ENCODE results near the gene GMCL1.

Gene GMCL1, protein sequence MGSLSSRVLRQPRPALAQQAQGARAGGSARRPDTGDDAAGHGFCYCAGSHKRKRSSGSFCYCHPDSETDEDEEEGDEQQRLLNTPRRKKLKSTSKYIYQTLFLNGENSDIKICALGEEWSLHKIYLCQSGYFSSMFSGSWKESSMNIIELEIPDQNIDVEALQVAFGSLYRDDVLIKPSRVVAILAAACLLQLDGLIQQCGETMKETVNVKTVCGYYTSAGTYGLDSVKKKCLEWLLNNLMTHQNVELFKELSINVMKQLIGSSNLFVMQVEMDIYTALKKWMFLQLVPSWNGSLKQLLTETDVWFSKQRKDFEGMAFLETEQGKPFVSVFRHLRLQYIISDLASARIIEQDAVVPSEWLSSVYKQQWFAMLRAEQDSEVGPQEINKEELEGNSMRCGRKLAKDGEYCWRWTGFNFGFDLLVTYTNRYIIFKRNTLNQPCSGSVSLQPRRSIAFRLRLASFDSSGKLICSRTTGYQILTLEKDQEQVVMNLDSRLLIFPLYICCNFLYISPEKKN

DNA sequence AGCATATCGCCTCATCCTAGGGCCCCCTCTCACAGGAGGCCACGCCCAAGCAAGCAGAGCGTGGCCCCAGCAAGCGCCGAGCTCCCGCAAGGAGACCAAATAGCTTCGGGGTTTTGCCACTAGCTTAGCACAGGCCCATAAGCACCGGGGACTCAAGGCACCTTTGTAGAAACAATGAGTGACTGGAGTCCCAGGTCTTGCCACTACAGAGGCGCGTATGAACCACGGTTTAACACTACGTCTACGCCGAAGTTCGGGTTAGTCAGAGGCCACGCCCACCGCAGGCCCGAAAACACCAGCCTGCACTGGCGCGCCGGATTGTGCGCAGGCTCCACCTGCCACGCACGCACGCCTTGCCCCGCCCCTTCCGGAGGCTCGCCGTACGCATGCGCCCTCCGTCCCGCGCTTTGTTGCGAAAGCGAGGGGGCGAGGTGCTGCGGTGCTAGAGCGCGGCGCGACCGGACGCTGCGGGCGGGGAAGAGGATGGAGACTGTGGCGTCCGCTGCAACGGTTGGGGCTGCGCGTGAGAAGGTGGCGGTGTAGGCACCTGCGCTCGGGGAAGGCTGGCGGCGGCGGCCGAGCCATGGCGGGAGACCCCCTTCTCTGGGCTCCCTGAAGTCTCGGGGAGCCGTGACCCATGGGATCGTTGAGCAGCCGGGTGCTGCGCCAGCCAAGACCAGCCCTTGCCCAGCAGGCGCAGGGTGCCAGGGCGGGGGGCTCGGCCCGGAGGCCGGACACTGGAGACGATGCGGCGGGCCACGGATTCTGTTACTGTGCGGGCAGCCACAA lies at the start of gene GMCL1:
TSS of gene GMCL1 (plus strand) at position 405 of the 789 bp plus-strand sequence. CDS start at position 638, 233 bp downstream.
- Histone ChIP-seq H3K36me3 (ENCODE audit: control insufficient read depth in 1 of 2, insufficient read depth in 2 of 2, low read length in 2 of 2) (no peaks in the 10 kb centered on the region), H3K4me3 (ENCODE audit: low read depth in 1 of 2, low read length in 2 of 2) (peak within 1 kb of the TSS; percentile 90 to 98), H3K27me3 (ENCODE audit: low read depth, low read length) (no peaks in the 10 kb centered on the region), H3K27ac (ENCODE audit: low read length) (peak within 1 kb of the TSS; percentile 99), H3K4me1 (ENCODE audit: control insufficient read depth in 1 of 2, insufficient read depth in 2 of 2, low read length in 2 of 2) (peaks cover 0 to 19% of the 10 kb centered on the region in 2 donors), H3K9me3 (ENCODE audit: control insufficient read depth in 1 of 2, low read length in 2 of 2) (no peaks in the 10 kb centered on the region)

DNA sequence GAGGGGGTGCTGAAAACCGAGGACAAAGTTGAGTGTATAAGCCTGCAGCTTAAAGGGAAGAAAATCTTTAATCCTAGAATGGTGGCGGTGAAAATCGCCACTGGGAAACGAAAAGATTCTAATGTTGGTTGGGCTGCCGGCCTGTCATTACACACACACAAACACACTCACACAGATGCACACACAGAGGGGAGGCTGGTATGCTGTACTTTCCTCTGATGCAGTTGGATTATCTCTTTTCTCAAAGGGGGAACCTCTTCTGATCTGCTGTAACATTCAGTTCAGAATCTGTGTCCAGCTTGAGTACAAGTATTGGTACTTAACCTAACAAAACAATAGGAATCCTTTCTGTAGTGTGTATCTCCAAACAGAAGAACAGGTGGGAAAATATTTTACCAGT lies 48.5 kb upstream of the GMCL1 start:
- Histone ChIP-seq H3K27ac (ENCODE audit: low read length) (peak overlapping the region; percentile 61), H3K27me3 (ENCODE audit: low read depth, low read length) (no peaks in the 10 kb centered on the region), H3K4me1 (ENCODE audit: control insufficient read depth in 1 of 2, insufficient read depth in 2 of 2, low read length in 2 of 2) (no peaks in the 10 kb centered on the region), H3K4me3 (ENCODE audit: low read depth in 1 of 2, low read length in 2 of 2) (no peak overlapping the region), H3K36me3 (ENCODE audit: control insufficient read depth in 1 of 2, insufficient read depth in 2 of 2, low read length in 2 of 2) (peaks cover 3 to 8% of the 10 kb centered on the region in 2 donors), H3K9me3 (ENCODE audit: control insufficient read depth in 1 of 2, low read length in 2 of 2) (no peaks in the 10 kb centered on the region)

DNA sequence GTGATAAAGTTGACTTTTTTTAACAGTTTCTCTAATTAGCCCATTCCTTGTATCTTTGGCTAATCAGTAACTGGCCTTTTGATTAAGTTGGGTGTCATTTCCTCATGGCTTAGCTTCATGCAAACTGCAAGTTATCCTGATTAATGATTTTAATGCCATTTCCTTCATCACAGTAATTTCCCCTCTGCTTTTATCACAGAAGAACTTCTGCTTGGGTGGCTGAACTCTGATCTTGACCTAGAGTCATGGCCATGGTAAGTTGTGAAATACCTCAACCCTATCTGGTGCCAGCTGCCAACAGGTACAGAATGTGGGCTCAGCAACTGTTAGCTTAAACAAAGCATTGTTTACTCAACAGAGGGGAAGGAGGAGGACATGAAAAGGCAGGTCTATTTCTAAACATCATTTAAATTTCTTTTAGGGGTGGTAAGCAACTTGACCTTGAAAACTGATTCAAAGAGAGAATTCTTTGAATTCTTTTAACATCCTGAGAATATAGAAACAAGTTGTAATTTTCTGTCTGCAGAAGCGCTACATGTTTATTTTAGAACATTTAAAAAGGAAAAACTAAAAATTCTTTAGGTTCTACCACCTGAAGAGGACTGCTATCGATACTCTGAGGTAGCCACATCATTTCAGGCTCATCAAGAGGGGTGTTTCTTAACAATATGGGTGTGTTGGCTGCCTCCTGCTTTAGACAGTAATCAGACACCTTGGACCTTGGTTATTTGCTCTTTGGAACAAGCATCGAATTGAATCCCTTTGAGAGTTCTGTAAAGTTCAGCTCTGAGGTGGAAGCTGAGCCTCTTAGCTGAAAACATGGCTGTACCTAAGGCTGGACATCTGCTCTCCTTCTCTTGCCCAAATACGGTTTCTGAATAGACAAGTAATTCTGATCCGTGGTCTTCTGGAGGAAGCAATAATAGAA lies 47.9 kb upstream of the GMCL1 start:
- Histone ChIP-seq H3K4me1 (ENCODE audit: control insufficient read depth in 1 of 2, insufficient read depth in 2 of 2, low read length in 2 of 2) (no peaks in the 10 kb centered on the region), H3K36me3 (ENCODE audit: control insufficient read depth in 1 of 2, insufficient read depth in 2 of 2, low read length in 2 of 2) (peaks cover 6 to 12% of the 10 kb centered on the region in 2 donors), H3K4me3 (ENCODE audit: low read depth in 1 of 2, low read length in 2 of 2) (peak overlapping the region in 1 of 2 donors; percentile 24), H3K9me3 (ENCODE audit: control insufficient read depth in 1 of 2, low read length in 2 of 2) (no peaks in the 10 kb centered on the region), H3K27ac (ENCODE audit: low read length) (peak overlapping the region; percentile 61), H3K27me3 (ENCODE audit: low read depth, low read length) (no peaks in the 10 kb centered on the region)

DNA sequence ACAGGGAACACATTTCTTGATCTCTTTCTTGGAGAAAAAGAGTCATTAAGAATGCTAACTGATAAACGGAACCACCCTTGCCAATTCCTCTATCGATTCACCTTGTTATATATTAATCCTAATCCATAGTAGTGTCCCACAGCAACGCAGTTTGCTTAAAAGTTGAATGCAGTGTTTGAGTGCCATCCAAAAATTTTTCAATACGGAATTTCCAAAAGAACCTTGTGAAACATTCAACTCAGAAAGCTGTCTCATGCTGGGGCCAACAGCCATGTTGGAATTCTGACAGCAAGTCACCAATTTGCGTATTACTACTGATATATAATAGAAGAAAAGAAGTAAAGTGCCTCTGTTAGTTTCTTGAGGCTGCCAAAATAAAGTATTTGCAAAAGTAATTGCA lies 45.2 kb upstream of the GMCL1 start:
- Histone ChIP-seq H3K4me1 (ENCODE audit: control insufficient read depth in 1 of 2, insufficient read depth in 2 of 2, low read length in 2 of 2) (peaks cover 0 to 4% of the 10 kb centered on the region in 2 donors), H3K4me3 (ENCODE audit: low read depth in 1 of 2, low read length in 2 of 2) (no peak overlapping the region), H3K9me3 (ENCODE audit: control insufficient read depth in 1 of 2, low read length in 2 of 2) (no peaks in the 10 kb centered on the region), H3K36me3 (ENCODE audit: control insufficient read depth in 1 of 2, insufficient read depth in 2 of 2, low read length in 2 of 2) (peaks cover 11 to 18% of the 10 kb centered on the region in 2 donors), H3K27me3 (ENCODE audit: low read depth, low read length) (no peaks in the 10 kb centered on the region), H3K27ac (ENCODE audit: low read length) (no peak overlapping the region)

DNA sequence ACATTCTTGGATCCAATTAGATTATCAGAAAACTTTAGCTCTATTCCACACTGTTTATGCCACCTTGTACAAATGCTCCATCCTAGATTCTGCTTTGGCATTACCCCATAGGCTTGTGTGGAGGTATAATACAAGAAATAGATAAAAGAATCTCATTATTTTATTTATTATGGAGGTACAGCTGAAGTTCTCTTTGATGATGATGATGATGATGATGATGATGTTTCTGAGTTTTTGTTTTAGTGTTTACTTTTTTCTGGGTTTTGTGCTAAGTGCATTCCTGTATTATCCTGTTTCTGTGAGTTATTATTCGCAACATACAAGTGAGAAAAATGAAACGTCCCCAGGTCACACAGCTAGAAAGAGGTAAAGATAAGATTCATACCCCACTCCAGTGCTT lies 44.1 kb upstream of the GMCL1 start:
- Histone ChIP-seq H3K36me3 (ENCODE audit: control insufficient read depth in 1 of 2, insufficient read depth in 2 of 2, low read length in 2 of 2) (peaks cover 11 to 18% of the 10 kb centered on the region in 2 donors), H3K9me3 (ENCODE audit: control insufficient read depth in 1 of 2, low read length in 2 of 2) (no peaks in the 10 kb centered on the region), H3K27me3 (ENCODE audit: low read depth, low read length) (no peaks in the 10 kb centered on the region), H3K4me1 (ENCODE audit: control insufficient read depth in 1 of 2, insufficient read depth in 2 of 2, low read length in 2 of 2) (peaks cover 0 to 14% of the 10 kb centered on the region in 2 donors), H3K27ac (ENCODE audit: low read length) (no peak overlapping the region), H3K4me3 (ENCODE audit: low read depth in 1 of 2, low read length in 2 of 2) (no peak overlapping the region)

DNA sequence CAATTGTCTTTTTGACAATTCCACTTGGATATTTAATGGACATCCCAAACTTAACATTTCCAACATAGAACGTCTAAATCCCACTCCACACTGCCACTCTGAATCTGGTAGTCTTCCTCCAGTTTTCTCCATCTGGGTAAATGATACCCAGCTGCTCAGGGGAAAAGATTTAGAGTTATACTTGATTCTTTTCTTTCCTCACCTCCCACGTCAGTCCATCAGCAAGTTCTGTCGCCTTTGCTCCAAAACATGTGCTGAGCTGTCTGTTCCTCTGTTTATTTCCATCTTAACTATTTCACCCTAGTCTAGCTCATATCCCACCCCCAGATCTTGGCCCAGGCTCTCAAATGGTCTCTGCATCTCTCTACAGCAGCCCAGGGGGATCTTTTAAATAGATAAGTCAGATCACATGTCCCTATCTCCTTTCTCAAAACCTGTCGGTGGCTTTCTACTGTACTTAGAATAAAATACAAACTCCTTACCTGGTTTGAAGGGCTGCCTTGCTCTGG lies 43.4 kb upstream of the GMCL1 start:
- Histone ChIP-seq H3K27me3 (ENCODE audit: low read depth, low read length) (no peaks in the 10 kb centered on the region), H3K4me3 (ENCODE audit: low read depth in 1 of 2, low read length in 2 of 2) (no peak overlapping the region), H3K27ac (ENCODE audit: low read length) (no peak overlapping the region), H3K9me3 (ENCODE audit: control insufficient read depth in 1 of 2, low read length in 2 of 2) (no peaks in the 10 kb centered on the region), H3K36me3 (ENCODE audit: control insufficient read depth in 1 of 2, insufficient read depth in 2 of 2, low read length in 2 of 2) (peaks cover 11 to 18% of the 10 kb centered on the region in 2 donors), H3K4me1 (ENCODE audit: control insufficient read depth in 1 of 2, insufficient read depth in 2 of 2, low read length in 2 of 2) (peaks cover 0 to 22% of the 10 kb centered on the region in 2 donors)

DNA sequence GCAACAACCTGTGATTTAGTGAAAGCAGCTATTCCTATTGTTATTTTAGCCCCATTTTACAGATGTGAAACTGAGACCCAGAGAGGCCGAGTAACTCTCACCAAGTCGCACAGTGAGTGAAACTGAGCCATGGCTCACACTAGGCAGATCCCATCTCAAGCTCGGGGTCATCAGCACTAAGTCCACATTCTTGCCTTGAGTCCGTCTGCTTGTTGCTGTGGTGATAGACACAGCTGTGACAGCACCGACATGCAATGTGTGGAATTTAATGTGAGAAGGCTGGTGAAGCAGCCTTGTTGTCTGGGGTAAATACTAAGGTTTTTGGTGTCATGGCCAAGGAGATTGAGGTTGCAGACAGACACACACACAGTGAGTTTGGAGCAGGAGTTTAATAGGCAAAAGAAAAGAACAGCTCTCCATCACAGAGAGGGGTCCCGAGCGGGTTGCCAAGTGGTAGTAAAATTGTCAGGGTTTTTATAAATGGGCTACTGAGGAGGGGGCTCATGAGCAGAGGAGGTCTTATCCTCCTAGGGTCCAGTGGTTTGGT lies 40.2 kb upstream of the GMCL1 start:
- peaks cover 0 to 23% of the 10 kb centered on the region in 2 donors for H3K4me1 ChIP-seq (ENCODE audit: control insufficient read depth in 1 of 2, insufficient read depth in 2 of 2, low read length in 2 of 2)
- peaks cover 11 to 18% of the 10 kb centered on the region in 2 donors for H3K36me3 ChIP-seq (ENCODE audit: control insufficient read depth in 1 of 2, insufficient read depth in 2 of 2, low read length in 2 of 2)

DNA sequence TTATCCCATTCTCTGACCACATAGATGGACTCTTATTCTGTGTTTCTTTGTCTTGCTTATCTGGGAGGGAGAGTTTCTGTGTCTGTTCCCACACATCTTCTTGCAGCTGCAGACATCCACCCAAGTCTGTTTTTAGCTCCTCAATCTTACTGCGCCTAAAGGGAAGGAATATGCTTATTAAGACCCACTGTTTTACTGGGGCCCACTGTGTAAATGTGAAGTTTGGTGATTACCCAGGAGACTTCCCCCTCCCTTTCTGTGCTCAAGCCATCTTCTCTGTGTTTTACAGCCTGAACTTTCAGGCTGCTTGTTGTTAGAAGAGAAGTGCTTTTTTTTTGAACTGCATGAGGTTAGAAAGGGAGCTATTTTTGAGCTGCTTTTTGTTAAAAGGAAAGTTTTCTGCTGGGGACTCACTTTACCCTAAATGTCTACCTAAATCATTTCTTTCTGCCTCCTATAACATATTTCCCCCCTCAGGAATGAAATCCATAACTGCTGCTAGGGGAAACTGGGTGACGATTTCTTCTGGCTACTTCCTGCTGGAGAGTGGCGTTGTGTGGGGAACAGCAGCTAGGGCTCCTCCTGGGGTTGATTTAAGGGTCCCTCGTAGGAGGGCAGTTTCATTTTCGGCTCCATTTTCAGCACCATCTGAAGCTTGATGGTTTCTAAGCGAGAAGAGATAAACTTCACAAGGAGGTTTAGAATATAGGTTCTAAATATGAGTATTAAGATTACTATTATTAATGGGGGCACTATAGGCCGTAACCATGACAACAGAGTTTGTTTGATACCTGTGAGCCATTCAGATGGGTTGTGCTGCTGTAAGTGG lies 39.5 kb upstream of the GMCL1 start:
- H3K9me3 ChIP-seq (ENCODE audit: control insufficient read depth in 1 of 2, low read length in 2 of 2) = no peaks in the 10 kb centered on the region
- H3K27ac ChIP-seq (ENCODE audit: low read length) = peak overlapping the region; percentile 76
- peaks cover 0 to 23% of the 10 kb centered on the region in 2 donors for H3K4me1 ChIP-seq (ENCODE audit: control insufficient read depth in 1 of 2, insufficient read depth in 2 of 2, low read length in 2 of 2)
- peak overlapping the region; percentile 7 to 30 for H3K4me3 ChIP-seq (ENCODE audit: low read depth in 1 of 2, low read length in 2 of 2)
- no peaks in the 10 kb centered on the region for H3K27me3 ChIP-seq (ENCODE audit: low read depth, low read length)
- peaks cover 11 to 15% of the 10 kb centered on the region in 2 donors for H3K36me3 ChIP-seq (ENCODE audit: control insufficient read depth in 1 of 2, insufficient read depth in 2 of 2, low read length in 2 of 2)

More for the DNA sequence above, 40.2 kb upstream of the GMCL1 start:
- H3K27ac ChIP-seq (ENCODE audit: low read length) = peak overlapping the region; percentile 76
- H3K27me3 ChIP-seq (ENCODE audit: low read depth, low read length) = no peaks in the 10 kb centered on the region
- no peak overlapping the region for H3K4me3 ChIP-seq (ENCODE audit: low read depth in 1 of 2, low read length in 2 of 2)
- no peaks in the 10 kb centered on the region for H3K9me3 ChIP-seq (ENCODE audit: control insufficient read depth in 1 of 2, low read length in 2 of 2)

DNA sequence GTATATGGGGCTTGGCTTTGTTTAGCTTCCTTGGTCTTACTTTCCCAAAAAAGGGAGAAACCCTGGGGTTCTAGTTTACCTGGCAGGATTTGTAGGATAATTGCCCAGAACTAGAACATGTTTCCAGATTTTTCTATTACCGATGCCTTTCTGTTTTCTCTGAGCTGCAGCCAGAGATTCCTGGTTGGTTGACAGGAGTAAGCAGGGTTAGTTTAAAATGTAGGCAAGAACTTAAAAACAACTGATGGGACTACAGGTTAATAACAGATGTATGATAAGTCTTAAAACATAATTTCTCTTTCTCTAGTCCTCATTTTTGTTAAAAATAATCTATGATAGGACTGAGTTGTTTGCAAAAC lies 38.9 kb upstream of the GMCL1 start:
- Histone ChIP-seq H3K27me3 (ENCODE audit: low read depth, low read length) (no peaks in the 10 kb centered on the region), H3K36me3 (ENCODE audit: control insufficient read depth in 1 of 2, insufficient read depth in 2 of 2, low read length in 2 of 2) (peaks cover 11 to 14% of the 10 kb centered on the region in 2 donors), H3K9me3 (ENCODE audit: control insufficient read depth in 1 of 2, low read length in 2 of 2) (no peaks in the 10 kb centered on the region), H3K4me3 (ENCODE audit: low read depth in 1 of 2, low read length in 2 of 2) (peak overlapping the region; percentile 7 to 30), H3K27ac (ENCODE audit: low read length) (peak overlapping the region; percentile 76), H3K4me1 (ENCODE audit: control insufficient read depth in 1 of 2, insufficient read depth in 2 of 2, low read length in 2 of 2) (peaks cover 0 to 23% of the 10 kb centered on the region in 2 donors)

DNA sequence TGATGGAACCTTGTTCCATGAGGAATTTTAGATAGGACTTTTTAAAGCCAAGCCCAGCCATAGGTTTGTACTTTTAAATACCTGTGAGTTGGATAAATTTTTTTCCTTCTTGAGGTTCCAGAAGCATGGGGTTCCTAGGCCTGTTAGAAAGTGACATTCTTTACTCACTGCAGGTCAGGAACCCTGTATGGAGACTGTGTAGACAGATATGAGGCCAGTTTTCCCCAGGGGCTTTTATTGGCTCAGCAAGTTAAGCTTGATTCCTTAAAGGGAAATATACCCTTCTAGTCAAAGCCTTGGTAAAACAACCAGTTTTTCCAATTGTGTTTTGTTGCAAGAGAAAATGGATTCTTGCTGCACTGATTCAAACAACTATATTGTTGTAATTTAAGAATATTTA lies 38.4 kb upstream of the GMCL1 start:
- peaks cover 8 to 9% of the 10 kb centered on the region in 2 donors for H3K36me3 ChIP-seq (ENCODE audit: control insufficient read depth in 1 of 2, insufficient read depth in 2 of 2, low read length in 2 of 2)
- H3K4me3 ChIP-seq (ENCODE audit: low read depth in 1 of 2, low read length in 2 of 2) = no peak overlapping the region
- H3K27ac ChIP-seq (ENCODE audit: low read length) = peak overlapping the region; percentile 76
- H3K27me3 ChIP-seq (ENCODE audit: low read depth, low read length) = no peaks in the 10 kb centered on the region
- H3K4me1 ChIP-seq (ENCODE audit: control insufficient read depth in 1 of 2, insufficient read depth in 2 of 2, low read length in 2 of 2) = peaks cover 0 to 23% of the 10 kb centered on the region in 2 donors
- H3K9me3 ChIP-seq (ENCODE audit: control insufficient read depth in 1 of 2, low read length in 2 of 2) = no peaks in the 10 kb centered on the region

Measured in muscle layer of duodenum (tissue), 2 donors.